Heart left ventricle (tissue), 13 donors: Measurements from ENCODE around the gene DYNLT5.

ENCODE experiments used
- CTCF ChIP-seq, 12 donors: fragments of 200-600 bp; sonication (generic) in 4 of 12; IDR thresholded peaks; one replicate each; pipeline versions ENCODE4 v1.5.0 to v1.8.0; 2018 to 2022; ENCODE audit warnings: antibody characterized with exemption in 12 of 12, mild to moderate bottlenecking in 5 of 12
- POLR2A ChIP-seq, 2 donors: fragments of 450-650 bp; IDR thresholded peaks; one replicate each; pipeline ENCODE4 v1.6.1; 2017; ENCODE audit warnings: antibody characterized with exemption in 2 of 2, mild to moderate bottlenecking in 2 of 2, moderate library complexity in 2 of 2
- donor health status: ischemic (EF 13 %, LVEDD 7.1; RV severe dilation, severe dysfunction).
- donor health status: DM: no; HTN: yes; CAD: no.
- donor health status: DM: no; HTN: no; CAD: no.
- donor health status: ischemic (EF 25% LVEDD 6.9; RV normal size, moderate dysfunction).
- donor health status: ischemic (EF 25% LVEDD 5.7; RV mildly dilated, moderate dysfunction).
- donor health status: ischemic (EF 35%, LVEDD 5.7; RV mildly dilated, moderate dysfunction).
- donor health status: nonischemic (EF 11% LVEDD 7.7; RV severe dilation, severe dysfunction).
- donor health status: DM: yes; HTN: yes; CAD: no.
- donor health status: PGD.
- donor health status: ischemic (EF 29% LVEDD 5.4; RV normal size, mild dysfunction).
- donor health status: nonischemic (EF 23%, LVEDD 6.1; RV moderate dilation, normal function).

DNA sequence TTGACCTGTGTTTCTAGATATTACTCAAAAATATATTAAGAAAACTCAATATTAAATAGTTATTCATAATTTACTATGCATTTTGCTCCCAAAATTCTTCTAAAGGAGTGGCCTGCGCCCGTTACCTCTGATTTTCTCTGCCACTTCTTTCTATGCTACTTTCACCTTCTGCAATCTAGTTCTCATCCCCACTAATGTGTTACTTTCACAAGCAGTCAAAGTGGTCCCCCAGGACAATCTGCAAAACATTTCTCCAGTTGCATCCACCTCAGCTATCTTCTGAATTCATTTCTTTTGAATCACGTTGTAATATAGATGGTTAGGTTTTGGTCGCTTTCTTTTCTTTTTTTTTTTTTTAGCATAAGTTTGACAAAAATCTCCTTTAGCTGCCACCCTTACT lies 35.4 kb downstream of the DYNLT5 start:
- TF ChIP-seq CTCF (IDR thresholded peaks at IDR 0.05) (no peak), POLR2A (IDR thresholded peaks at IDR 0.05) (no peak)
